Stomach (tissue), 9 donors: ENCODE results near the gene EDNRB. TPM values are rescaled to one million over a fixed set of nuclear protein-coding genes. Genes with fewer than 3 reads are reported as not detected.
A peak's percentile ranks its signal among the peaks of the same experiment; 100 is the strongest.
"Not testable (repeated sequence)": the region's sequence is repeated elsewhere in the genome, so short reads cannot be mapped to it uniquely, and the experiment has no call there.

Experiments
- DNase-seq, 2 donors: peaks; one replicate each; pipeline versions ENCODE4 v3.0.0 to v3.0.0-alpha.2; 2013 to 2019
- H3K27ac ChIP-seq, 5 donors: fragments of 200-600 bp in 4 of 5; sonication (generic) in 4 of 5; one replicate each; pipeline ENCODE4 v1.5.1; 2013 to 2019; ENCODE audit warnings: mild to moderate bottlenecking in 1 of 5, moderate library complexity in 1 of 5
- H3K27me3 ChIP-seq, 3 donors: fragments of 200-600 bp; sonication (generic); one replicate each; pipeline ENCODE4 v1.5.1; 2017 to 2019; ENCODE audit warnings: mixed run types in 1 of 3
- H3K36me3 ChIP-seq, 4 donors: fragments of 200-600 bp; sonication (generic); 1 replicate in 3 of 4; 2 replicates in 1 of 4; pipeline ENCODE4 v1.5.1; 2016 to 2019
- H3K4me1 ChIP-seq, 4 donors: fragments of 200-600 bp; sonication (generic); one replicate each; pipeline ENCODE4 v1.5.1; 2016 to 2019
- H3K4me3 ChIP-seq, 4 donors: fragments of 200-600 bp; sonication (generic) in 3 of 4; one replicate each; pipeline ENCODE4 v1.5.1; 2016 to 2019; ENCODE audit warnings: mild to moderate bottlenecking in 1 of 4
- H3K9me3 ChIP-seq, 4 donors: fragments of 200-600 bp; sonication (generic); one replicate each; pipeline ENCODE4 v1.5.1; 2016 to 2019
- EP300 ChIP-seq: sonication (generic); formaldehyde crosslinking; IDR thresholded peaks from one replicate; pipeline ENCODE4 v1.6.1; 2017; ENCODE audit warnings: antibody characterized with exemption
- POLR2A ChIP-seq, 4 donors: fragments of 450-650 bp; IDR thresholded peaks; one replicate each; pipeline ENCODE4 v1.6.1; 2016; ENCODE audit warnings: antibody characterized with exemption in 4 of 4, control low read depth in 2 of 4, mild to moderate bottlenecking in 1 of 4, moderate library complexity in 1 of 4
- POLR2AphosphoS5 ChIP-seq, 3 donors: sonication (generic); formaldehyde crosslinking; IDR thresholded peaks; one replicate each; pipeline ENCODE4 v1.6.1; 2016; ENCODE audit warnings: antibody characterized with exemption in 3 of 3
- WGBS, 5 donors: extraction: QIAGEN DNeasy Blood & Tissue Kit in 3 of 5; methylation state at CpG; one replicate each; pipeline versions ENCODE4 v1.1.5 to v1.1.7; 2013 to 2018; 5-methylcytosine and 5-hydroxymethylcytosine counted together
- intact Hi-C: fragments of 100-400 bp; cut with DNase I; formaldehyde crosslinking; loops from one replicate; pipeline ENCODE4 v1.15.1; 2023; ENCODE audit warnings: low total_unique reads
- polyA plus RNA-seq, 3 donors: library from polyadenylated mRNA; stranded (reverse); fragments of 200-250 nt; gene quantifications; one replicate each; pipeline ENCODE4 v1.2.3, GENCODE V29; 2013
- total RNA-seq, 5 donors: library from RNA; depleted of rRNA; stranded (reverse); fragments of >200 nt; gene quantifications; one replicate each; pipeline versions ENCODE4 v1.1.0 to v1.2.3, GENCODE V29; 2014 to 2016
- TF ChIP-seq, protein P1 (sequence below), 7 experiments: fragments of 450-650 bp in 4 of 7; fragments of 200-600 bp in 3 of 7; sonication (generic) in 3 of 7; IDR thresholded peaks; one replicate each; pipeline ENCODE4 v1.5.1; 2016 to 2019; ENCODE audit warnings: antibody characterized with exemption in 7 of 7, control low read depth in 2 of 7, mild to moderate bottlenecking in 1 of 7
- donor health status: healthy with polysubstance abuse.
- donor health status: Bipolar disorder and iron deficiency.
- donor health status: healthy.

Gene EDNRB
- total and polyA plus RNA-seq, 8 donors, result 2.3 to 72.1 (median 13.7) TPM

DNA sequence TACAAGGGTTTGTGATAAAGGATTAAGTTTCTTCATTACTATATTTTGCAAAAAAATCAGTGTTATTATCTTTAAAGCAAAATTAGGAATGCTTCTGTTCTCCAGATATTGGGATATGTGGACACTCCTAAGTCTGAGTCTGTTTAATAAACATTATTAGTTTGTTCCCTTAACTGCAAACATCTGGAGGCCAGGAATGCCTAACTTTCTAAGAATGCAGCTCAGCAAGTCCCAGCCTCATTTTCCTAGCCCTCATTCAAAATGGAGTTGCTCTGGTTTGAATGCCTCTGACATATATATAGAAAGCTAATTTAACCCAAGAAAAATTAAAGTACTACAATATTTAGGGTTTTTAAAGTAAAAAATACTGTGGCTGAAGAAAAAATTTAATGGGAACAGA, 33.6 kb upstream of the EDNRB start:
- TF ChIP-seq POLR2AphosphoS5 (IDR thresholded peaks at IDR 0.05) (no peak), POLR2A (IDR thresholded peaks at IDR 0.05) (no peak), EP300 (no peak)
- TF ChIP-seq, protein P1, sequence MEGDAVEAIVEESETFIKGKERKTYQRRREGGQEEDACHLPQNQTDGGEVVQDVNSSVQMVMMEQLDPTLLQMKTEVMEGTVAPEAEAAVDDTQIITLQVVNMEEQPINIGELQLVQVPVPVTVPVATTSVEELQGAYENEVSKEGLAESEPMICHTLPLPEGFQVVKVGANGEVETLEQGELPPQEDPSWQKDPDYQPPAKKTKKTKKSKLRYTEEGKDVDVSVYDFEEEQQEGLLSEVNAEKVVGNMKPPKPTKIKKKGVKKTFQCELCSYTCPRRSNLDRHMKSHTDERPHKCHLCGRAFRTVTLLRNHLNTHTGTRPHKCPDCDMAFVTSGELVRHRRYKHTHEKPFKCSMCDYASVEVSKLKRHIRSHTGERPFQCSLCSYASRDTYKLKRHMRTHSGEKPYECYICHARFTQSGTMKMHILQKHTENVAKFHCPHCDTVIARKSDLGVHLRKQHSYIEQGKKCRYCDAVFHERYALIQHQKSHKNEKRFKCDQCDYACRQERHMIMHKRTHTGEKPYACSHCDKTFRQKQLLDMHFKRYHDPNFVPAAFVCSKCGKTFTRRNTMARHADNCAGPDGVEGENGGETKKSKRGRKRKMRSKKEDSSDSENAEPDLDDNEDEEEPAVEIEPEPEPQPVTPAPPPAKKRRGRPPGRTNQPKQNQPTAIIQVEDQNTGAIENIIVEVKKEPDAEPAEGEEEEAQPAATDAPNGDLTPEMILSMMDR (IDR thresholded peaks at IDR 0.05), result no peak
- Histone ChIP-seq H3K27me3 (no peaks in the 10 kb centered on the region), H3K36me3 (no peaks in the 10 kb centered on the region), H3K4me1 (no peaks in the 10 kb centered on the region), H3K27ac (no peak overlapping the region), H3K9me3 (no peaks in the 10 kb centered on the region), H3K4me3 (no peak overlapping the region)
- intact Hi-C loops, result no loop called here
- no peak for DNase-seq

DNA sequence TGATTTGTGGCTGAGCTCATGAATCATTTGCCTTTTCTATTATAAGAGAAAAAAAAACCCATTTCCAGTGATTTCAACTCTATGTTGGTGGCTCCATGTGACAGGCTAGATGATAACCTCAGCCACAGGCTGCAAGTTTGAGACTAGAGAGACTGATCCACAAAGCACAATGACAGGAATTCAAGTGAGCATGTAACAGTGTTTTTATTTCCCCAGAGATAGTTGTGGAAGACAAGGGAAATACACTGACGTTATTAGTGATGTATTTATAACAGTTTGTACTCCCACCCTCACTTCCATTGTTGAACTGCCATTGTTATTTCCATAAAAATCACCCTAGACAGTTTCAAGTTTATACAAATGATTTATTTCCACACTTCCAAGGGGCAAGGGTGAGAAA, 27.9 kb upstream of the EDNRB start:
- Histone ChIP-seq H3K27me3 (no peaks in the 10 kb centered on the region), H3K9me3 (no peaks in the 10 kb centered on the region), H3K27ac (no peak overlapping the region), H3K4me1 (no peaks in the 10 kb centered on the region), H3K36me3 (no peaks in the 10 kb centered on the region), H3K4me3 (no peak overlapping the region)
- peak in 1 of 2 donors; percentile 6 for DNase-seq
- no peak for TF ChIP-seq POLR2A (IDR thresholded peaks at IDR 0.05)
- no peak for TF ChIP-seq POLR2AphosphoS5 (IDR thresholded peaks at IDR 0.05)
- TF ChIP-seq, protein P1 (IDR thresholded peaks at IDR 0.05), result no peak
- 29 to 53% (median 43%) methylated on average over 1 of the region's 1 CpG for WGBS, 5 donors
- intact Hi-C loops, result no loop called here

DNA sequence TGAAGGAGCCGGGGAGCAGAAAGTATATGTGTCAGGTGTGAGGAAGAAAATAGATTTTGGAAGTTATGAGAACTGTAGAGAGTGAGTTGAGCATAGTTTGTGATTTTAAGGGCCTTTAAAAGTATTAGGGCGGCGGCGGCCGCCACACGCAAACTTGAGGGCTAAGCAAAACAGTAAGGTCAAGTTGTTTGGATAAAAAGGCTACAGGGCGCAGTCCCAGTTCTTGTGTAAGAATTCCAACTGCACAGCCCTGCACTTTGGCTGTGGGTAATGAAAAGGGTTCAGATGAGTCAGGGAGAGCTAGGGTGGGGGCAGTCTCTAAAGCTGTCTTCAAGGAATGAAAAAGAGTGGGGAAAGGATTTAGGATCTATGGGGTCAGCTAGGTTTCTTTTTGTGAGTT, 16.4 kb upstream of the EDNRB start:
- 77 to 88% (median 80%) methylated on average over 7 of the region's 7 CpGs for WGBS, 5 donors
- H3K27me3 ChIP-seq, H3K36me3 ChIP-seq, H3K27ac ChIP-seq, H3K4me3 ChIP-seq, intact Hi-C loops, H3K9me3 ChIP-seq, DNase-seq, H3K4me1 ChIP-seq: not testable (repeated sequence)

DNA sequence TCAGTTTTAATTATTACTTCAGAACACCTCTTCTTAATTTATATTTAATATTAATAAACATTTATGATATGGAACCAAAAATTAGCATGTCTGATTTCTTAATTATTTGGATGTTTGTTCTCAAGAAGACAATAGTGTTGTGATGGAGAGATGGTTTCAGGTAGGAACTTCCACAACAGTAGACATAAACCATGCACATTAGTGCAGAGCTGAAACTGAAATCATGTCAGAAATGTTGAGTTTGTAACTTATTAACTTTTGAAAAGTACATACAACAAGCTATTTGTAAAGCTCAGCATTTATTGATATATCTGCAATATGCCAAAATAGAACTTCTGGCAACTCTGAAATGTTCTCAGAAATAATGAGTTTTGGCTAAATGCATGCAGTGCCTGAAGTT, 11.8 kb upstream of the EDNRB start:
- TF ChIP-seq POLR2A (IDR thresholded peaks at IDR 0.05) (no peak), EP300 (no peak), POLR2AphosphoS5 (IDR thresholded peaks at IDR 0.05) (no peak)
- TF ChIP-seq, protein P1 (IDR thresholded peaks at IDR 0.05), result no peak
- H3K4me3 ChIP-seq, result no peak overlapping the region
- intact Hi-C loops, result no loop called here

DNA sequence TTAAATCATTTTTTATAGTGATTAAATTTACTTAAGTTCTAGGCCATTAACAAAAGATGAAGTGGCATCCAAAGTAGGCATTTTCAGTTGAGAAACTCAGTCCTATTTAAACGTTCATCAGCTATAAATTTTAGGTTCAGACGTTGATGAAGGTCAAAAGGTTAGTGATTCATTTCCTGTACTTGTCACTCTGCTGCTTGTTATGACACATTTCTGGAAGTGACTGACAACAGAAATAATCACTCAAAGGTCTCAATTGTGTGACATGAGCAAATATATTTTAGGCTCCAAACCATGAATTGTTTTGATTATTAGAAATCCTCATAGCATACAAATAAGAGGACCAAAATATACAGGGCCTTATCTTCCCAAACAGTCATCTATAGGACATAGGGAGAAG, 10.3 kb upstream of the EDNRB start:
- no peak for DNase-seq
- 17 to 36% (median 27%) methylated on average over 2 of the region's 2 CpGs for WGBS, 5 donors
- Histone ChIP-seq H3K9me3 (no peaks in the 10 kb centered on the region), H3K27me3 (no peaks in the 10 kb centered on the region), H3K36me3 (no peaks in the 10 kb centered on the region), H3K27ac (no peak overlapping the region), H3K4me1 (no peaks in the 10 kb centered on the region), H3K4me3 (no peak overlapping the region)
- TF ChIP-seq, protein P1 (IDR thresholded peaks at IDR 0.05), result no peak
- no peak for TF ChIP-seq POLR2A (IDR thresholded peaks at IDR 0.05)
- no peak for TF ChIP-seq POLR2AphosphoS5 (IDR thresholded peaks at IDR 0.05)
- no peak for TF ChIP-seq EP300
- intact Hi-C loops, result no loop called here

More for the DNA sequence above, 11.8 kb upstream of the EDNRB start:
- no peaks in the 10 kb centered on the region for H3K36me3 ChIP-seq
- no peak for DNase-seq
- no peaks in the 10 kb centered on the region for H3K4me1 ChIP-seq
- H3K27me3 ChIP-seq, result no peaks in the 10 kb centered on the region
- H3K27ac ChIP-seq, result no peak overlapping the region
- H3K9me3 ChIP-seq, result no peaks in the 10 kb centered on the region
